ENCODE measurements around the gene TMTC1.

GRCh38 chr12:29656762-29657538, 126.8 kb downstream of the TMTC1 start:
- TF ChIP-seq, protein P1, sequence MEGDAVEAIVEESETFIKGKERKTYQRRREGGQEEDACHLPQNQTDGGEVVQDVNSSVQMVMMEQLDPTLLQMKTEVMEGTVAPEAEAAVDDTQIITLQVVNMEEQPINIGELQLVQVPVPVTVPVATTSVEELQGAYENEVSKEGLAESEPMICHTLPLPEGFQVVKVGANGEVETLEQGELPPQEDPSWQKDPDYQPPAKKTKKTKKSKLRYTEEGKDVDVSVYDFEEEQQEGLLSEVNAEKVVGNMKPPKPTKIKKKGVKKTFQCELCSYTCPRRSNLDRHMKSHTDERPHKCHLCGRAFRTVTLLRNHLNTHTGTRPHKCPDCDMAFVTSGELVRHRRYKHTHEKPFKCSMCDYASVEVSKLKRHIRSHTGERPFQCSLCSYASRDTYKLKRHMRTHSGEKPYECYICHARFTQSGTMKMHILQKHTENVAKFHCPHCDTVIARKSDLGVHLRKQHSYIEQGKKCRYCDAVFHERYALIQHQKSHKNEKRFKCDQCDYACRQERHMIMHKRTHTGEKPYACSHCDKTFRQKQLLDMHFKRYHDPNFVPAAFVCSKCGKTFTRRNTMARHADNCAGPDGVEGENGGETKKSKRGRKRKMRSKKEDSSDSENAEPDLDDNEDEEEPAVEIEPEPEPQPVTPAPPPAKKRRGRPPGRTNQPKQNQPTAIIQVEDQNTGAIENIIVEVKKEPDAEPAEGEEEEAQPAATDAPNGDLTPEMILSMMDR (optimal IDR thresholded peaks at IDR 0.05 in 1 of 3, IDR thresholded peaks at IDR 0.05 in 1 of 3, conservative IDR thresholded peaks at IDR 0.05 in 1 of 3; ENCODE audit: extremely low read depth in 1 of 3, insufficient read depth in 2 of 3, low read length in 3 of 3), result no peak
- TF ChIP-seq EZH2 (IDR thresholded peaks at IDR 0.05; ENCODE audit: low read length), result no peak
